ENCODE measurements around the gene GALNT9.

The GALNT9 gene

GRCh38 chr12:132169376-132169775 lies 160.0 kb downstream of the GALNT9 start:
- no peak for DNase-seq (ENCODE audit: low read depth)
- TF ChIP-seq, protein P1, sequence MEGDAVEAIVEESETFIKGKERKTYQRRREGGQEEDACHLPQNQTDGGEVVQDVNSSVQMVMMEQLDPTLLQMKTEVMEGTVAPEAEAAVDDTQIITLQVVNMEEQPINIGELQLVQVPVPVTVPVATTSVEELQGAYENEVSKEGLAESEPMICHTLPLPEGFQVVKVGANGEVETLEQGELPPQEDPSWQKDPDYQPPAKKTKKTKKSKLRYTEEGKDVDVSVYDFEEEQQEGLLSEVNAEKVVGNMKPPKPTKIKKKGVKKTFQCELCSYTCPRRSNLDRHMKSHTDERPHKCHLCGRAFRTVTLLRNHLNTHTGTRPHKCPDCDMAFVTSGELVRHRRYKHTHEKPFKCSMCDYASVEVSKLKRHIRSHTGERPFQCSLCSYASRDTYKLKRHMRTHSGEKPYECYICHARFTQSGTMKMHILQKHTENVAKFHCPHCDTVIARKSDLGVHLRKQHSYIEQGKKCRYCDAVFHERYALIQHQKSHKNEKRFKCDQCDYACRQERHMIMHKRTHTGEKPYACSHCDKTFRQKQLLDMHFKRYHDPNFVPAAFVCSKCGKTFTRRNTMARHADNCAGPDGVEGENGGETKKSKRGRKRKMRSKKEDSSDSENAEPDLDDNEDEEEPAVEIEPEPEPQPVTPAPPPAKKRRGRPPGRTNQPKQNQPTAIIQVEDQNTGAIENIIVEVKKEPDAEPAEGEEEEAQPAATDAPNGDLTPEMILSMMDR (IDR thresholded peaks at IDR 0.05; ENCODE audit: low read depth, low read length, missing control alignments) = no peak
- no peak overlapping the region for H3K4me3 ChIP-seq (ENCODE audit: low read depth, low read length)
- in situ Hi-C loops (cut with HindIII; ENCODE audit: low sequenced_read_pairs) = no loop called here

DNA sequence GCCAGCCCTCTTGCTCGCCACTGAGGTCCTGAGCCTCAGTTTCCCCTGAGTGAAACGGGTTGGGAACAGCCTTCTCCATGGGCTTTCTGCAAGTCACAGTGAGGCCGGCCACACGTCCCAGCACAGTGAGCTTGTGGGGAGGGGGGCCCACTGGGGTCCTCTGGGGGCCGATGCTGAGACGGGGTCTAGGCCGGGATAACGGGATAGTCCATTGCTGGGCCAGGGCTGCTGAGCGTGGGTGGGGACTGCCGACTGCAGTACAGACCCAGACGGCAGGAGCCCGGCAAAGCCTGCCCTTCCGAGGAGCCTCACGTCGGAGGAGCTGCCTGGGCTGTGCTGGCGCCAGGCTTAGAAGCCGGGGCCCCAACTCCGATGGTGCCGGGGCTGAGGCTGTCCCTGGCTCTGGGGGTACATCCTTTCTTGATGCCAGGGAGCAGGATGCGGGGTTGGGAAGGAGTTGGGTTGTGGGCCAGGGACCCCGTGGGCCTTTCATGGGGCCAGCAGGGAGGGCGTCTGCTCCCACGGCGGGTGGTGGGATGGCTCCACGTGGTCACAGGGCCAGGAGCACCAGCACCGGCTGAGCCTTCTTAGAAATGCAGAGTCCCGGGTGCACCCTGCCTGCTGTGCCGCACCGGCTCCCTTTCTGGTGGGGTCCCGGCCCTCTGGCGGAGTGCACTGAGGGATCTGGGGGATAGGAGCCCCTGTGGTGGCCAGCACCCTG lies 160.9 kb downstream of the GALNT9 start:
- DNase-seq (ENCODE audit: low read depth) = no peak
- in situ Hi-C loops (cut with HindIII; ENCODE audit: low sequenced_read_pairs) = no loop called here
- H3K4me3 ChIP-seq (ENCODE audit: low read depth, low read length) = no peak overlapping the region
- TF ChIP-seq, protein P1 (IDR thresholded peaks at IDR 0.05; ENCODE audit: low read depth, low read length, missing control alignments) = no peak

DNA sequence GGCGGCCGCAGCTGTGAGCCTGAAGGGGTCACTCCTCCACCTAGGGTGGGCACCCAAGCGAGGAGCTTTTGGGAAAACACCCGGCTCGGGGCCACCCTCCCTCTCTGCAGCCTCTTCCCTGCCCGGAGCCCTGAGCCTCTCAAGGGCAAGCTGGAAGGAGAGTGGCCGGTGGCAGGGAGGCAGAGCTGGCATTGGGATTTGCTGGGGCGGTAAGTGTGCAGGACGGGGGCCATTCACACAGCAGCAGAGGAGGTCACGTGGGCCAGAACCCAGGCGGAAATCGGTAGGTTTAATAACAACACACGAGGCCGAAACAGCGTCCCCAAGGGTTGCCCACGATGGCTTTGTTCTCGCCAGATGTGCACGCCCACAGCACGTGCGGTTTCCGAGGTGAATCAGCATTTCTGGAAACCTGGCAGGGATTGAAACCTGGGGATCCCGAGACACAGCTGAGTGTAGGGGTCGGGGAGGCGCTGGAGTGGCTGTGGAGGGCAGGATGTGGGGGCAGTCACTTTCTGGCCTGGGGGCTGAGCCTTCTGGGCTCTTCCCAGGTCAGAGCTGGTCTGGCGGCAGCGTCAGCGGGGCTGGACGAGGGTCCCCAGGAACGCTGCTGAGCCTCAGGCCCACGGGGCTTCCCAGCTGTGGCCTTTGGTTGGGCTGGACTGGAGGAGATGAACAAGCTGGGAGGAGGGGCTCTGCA lies 161.6 kb downstream of the GALNT9 start:
- DNase-seq (ENCODE audit: low read depth) = no peak
- in situ Hi-C loops (cut with HindIII; ENCODE audit: low sequenced_read_pairs) = no loop called here
- TF ChIP-seq, protein P1 (IDR thresholded peaks at IDR 0.05; ENCODE audit: low read depth, low read length, missing control alignments) = no peak
- H3K4me3 ChIP-seq (ENCODE audit: low read depth, low read length) = no peak overlapping the region

DNA sequence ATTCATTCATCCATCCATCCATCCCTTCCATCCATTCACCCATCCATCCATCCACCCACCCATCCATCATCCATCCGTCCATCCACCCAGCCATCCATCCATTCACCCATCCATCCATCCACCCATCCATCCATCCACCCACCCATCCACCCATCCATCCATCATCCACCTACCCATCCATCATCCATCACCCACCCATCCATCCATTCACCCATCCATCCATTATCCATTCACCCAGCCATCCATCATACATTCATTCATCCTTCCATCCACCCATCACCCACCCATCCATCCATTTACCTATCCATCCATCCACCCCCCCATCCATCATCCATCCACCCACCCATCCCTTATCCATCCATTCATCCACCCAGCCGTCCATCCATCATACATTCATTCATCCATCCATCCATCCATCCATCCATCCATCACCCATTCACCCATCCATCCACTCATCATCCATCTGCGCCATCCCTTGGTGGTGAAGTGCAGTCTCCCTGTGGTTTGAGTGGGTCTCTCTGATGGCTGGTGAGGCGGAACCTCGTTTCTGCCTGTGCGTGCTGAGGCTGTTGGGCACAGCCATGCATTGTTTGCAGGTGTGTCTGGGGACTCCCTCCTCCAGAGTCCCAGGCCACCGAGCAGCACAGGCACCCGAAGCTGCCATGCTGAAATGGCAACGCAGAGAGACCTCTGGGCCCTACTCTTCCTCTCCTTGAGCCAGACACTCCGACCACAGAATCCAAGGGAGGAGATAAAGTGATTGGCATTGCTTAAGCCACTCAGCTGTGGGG lies 162.4 kb downstream of the GALNT9 start:
- no peak overlapping the region for H3K4me3 ChIP-seq (ENCODE audit: low read depth, low read length)
- in situ Hi-C loops (cut with HindIII; ENCODE audit: low sequenced_read_pairs) = no loop called here
- DNase-seq (ENCODE audit: low read depth) = no peak
- TF ChIP-seq, protein P1 (IDR thresholded peaks at IDR 0.05; ENCODE audit: low read depth, low read length, missing control alignments) = no peak

DNA sequence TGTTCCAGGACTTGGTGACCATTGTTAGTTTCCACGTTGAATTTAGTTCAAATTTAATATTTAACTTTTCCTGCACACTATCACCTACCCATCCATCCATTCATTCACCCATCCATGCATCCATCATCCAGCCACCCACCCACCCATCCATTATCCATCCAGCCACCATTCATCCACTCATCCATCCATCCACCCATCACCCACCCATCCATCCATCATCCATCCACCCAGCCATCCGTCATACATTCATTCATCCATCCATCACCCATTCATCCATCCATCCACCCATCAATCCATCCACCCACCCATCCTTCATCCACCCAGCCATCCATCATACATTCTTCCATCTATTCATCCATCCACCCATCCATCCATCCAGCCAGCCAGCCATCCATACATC lies 163.3 kb downstream of the GALNT9 start:
- no peak overlapping the region for H3K4me3 ChIP-seq (ENCODE audit: low read depth, low read length)
- DNase-seq (ENCODE audit: low read depth) = no peak
- in situ Hi-C loops (cut with HindIII; ENCODE audit: low sequenced_read_pairs) = no loop called here
- TF ChIP-seq, protein P1 (IDR thresholded peaks at IDR 0.05; ENCODE audit: low read depth, low read length, missing control alignments) = no peak

GRCh38 chr12:132165584-132165983 lies 163.8 kb downstream of the GALNT9 start:
- no peak overlapping the region for H3K4me3 ChIP-seq (ENCODE audit: low read depth, low read length)
- DNase-seq (ENCODE audit: low read depth) = no peak
- in situ Hi-C loops (cut with HindIII; ENCODE audit: low sequenced_read_pairs) = no loop called here
- TF ChIP-seq, protein P1 (IDR thresholded peaks at IDR 0.05; ENCODE audit: low read depth, low read length, missing control alignments) = no peak
